T-cell (primary cell): ENCODE measurements around the gene FZD2. TPM values are rescaled to one million over a fixed set of nuclear protein-coding genes. Genes with fewer than 3 reads are reported as not detected.

Source experiments
- ATAC-seq, 4 experiments: fragments of 200-7000 bp in 3 of 4; fragments of 150-1000 bp in 1 of 4; cut with Tn5 transposase; replicated peaks in 1 of 4; 1 replicate in 3 of 4; 2 replicates in 1 of 4; pipeline ENCODE4 v1.10.0; 2021; ENCODE audit warnings: moderate library complexity in 3 of 4, mild to moderate bottlenecking in 2 of 4, moderate number of reproducible peaks in 1 of 4
- CTCF ChIA-PET, 2 donors: fragments of 300-600 bp; sonication (Branson Sonifier 250); formaldehyde crosslinking; loops; one replicate each; lab custom pipeline; 2022; ENCODE audit warnings: antibody characterized with exemption in 2 of 2; lab: Charles Lee
- POLR2A ChIA-PET, 2 donors: fragments of 300-600 bp; sonication (Branson Sonifier 250); formaldehyde crosslinking; loops; one replicate each; lab custom pipeline; 2022; ENCODE audit warnings: antibody characterized with exemption in 2 of 2; lab: Charles Lee
- DNase-seq, 35 experiments: peaks; one replicate each; pipeline versions ENCODE4 v3.0.0 to v3.0.0-alpha.2; 2013 to 2023
- H3K27ac ChIP-seq: one replicate; pipeline ENCODE4 v1.5.1; 2013; ENCODE audit warnings: low read length
- H3K27me3 ChIP-seq, 2 experiments: replicated peaks in 1 of 2; 1 replicate in 1 of 2; 2 replicates in 1 of 2; pipeline versions ENCODE4 v1.6.1 to v1.7.0; 2013; ENCODE audit warnings: low read length in 1 of 2, mixed read lengths in 1 of 2; ENCODE audit not compliant: control insufficient read depth in 2 of 2, insufficient read depth in 2 of 2; ENCODE audit errors: extremely low read depth in 1 of 2
- H3K36me3 ChIP-seq, 2 donors: 1 replicate in 1 of 2; 2 replicates in 1 of 2; pipeline versions ENCODE4 v1.6.1 to v1.7.0; 2013; ENCODE audit warnings: low read length in 1 of 2; ENCODE audit not compliant: control insufficient read depth in 2 of 2, insufficient read depth in 1 of 2; ENCODE audit errors: extremely low read depth in 1 of 2
- H3K4me1 ChIP-seq, 2 experiments: 1 replicate in 1 of 2; 2 replicates in 1 of 2; pipeline versions ENCODE4 v1.6.1 to v1.7.0; 2013; ENCODE audit warnings: low read length in 2 of 2, mixed read lengths in 1 of 2; ENCODE audit not compliant: insufficient read depth in 2 of 2, control insufficient read depth in 1 of 2; ENCODE audit errors: extremely low read depth in 1 of 2
- H3K4me3 ChIP-seq, 2 donors: 1 replicate in 1 of 2; 2 replicates in 1 of 2; pipeline versions ENCODE4 v1.5.1 to v1.7.0; 2013; ENCODE audit warnings: mild to moderate bottlenecking in 2 of 2, low read length in 1 of 2, moderate library complexity in 1 of 2; ENCODE audit not compliant: control insufficient read depth in 1 of 2; ENCODE audit errors: extremely low read depth in 1 of 2
- H3K9me3 ChIP-seq: 2 replicates; pipeline ENCODE4 v1.7.0; 2013
- H3K27ac Mint-ChIP-seq, 2 donors: one replicate each; pipeline ENCODE4 v1.8.0; 2020 to 2021; ENCODE audit warnings: mild to moderate bottlenecking in 2 of 2, mixed read lengths in 2 of 2
- H3K27me3 Mint-ChIP-seq, 2 donors: one replicate each; pipeline ENCODE4 v1.8.0; 2021 to 2022; ENCODE audit warnings: mixed read lengths in 2 of 2
- H3K36me3 Mint-ChIP-seq: one replicate; pipeline ENCODE4 v1.8.0; 2021; ENCODE audit warnings: mixed read lengths
- H3K4me1 Mint-ChIP-seq, 3 donors: one replicate each; pipeline ENCODE4 v1.8.0; 2020 to 2022; ENCODE audit warnings: mixed read lengths in 3 of 3, mild to moderate bottlenecking in 1 of 3
- H3K4me3 Mint-ChIP-seq, 3 donors: one replicate each; pipeline ENCODE4 v1.8.0; 2020 to 2022; ENCODE audit warnings: mild to moderate bottlenecking in 3 of 3, mixed read lengths in 3 of 3, moderate library complexity in 3 of 3
- H3K9me3 Mint-ChIP-seq, 3 donors: one replicate each; pipeline ENCODE4 v1.8.0; 2020 to 2022; ENCODE audit warnings: mixed read lengths in 3 of 3
- WGBS: methylation state at CpG from one replicate; pipeline ENCODE4 v1.1.5; 2013; ENCODE audit warnings: missing lambda C conversion rate; ENCODE audit not compliant: insufficient coverage; 5-methylcytosine and 5-hydroxymethylcytosine counted together
- total RNA-seq, 35 experiments: library from RNA in 6 of 35; stranded (reverse) in 6 of 35; fragments of 120-200 nt in 1 of 35; gene quantifications; one replicate each; pipeline versions ENCODE4 v1.2.1 to v1.2.4 and lab custom pipeline; 2013 to 2026

The FZD2 gene
- total RNA-seq, 5 donors from 2014 or later (not counting 1 experiment from before 2014, with no cell fraction given): 0.20 to 0.38 (median 0.38) TPM; not detected in 2

DNA sequence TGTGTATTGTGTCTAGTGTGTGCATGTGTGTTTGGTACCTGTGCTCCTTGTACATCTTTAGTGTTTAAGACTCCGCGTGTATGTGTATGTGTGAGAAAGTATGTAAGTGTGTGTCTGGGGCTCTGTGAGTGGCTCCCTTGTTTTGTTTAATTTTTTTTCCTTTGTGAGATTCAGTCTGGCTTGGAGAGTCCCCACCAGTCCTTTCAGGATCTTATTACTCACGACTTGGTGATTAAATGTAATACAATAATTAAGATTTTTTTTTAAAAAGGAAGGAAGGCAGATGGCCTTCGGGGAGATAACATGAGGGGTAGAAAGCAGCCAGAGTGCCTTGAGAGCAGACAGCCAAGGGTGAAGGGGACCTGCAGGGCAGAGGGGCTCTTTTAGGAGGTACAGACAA is 33.9 kb downstream of the FZD2 start:
- H3K27ac ChIP-seq: no peak overlapping the region
- peaks cover 0 to 14% of the 10 kb centered on the region in 2 experiments for H3K27me3 ChIP-seq
- no peak for DNase-seq
- H3K4me3 ChIP-seq: no peak overlapping the region
- Mint-ChIP-seq H3K4me1 (no peaks in the 10 kb centered on the region), H3K27me3 (peaks cover 11 to 19% of the 10 kb centered on the region in 2 donors), H3K36me3 (no peaks in the 10 kb centered on the region), H3K9me3 (no peaks in the 10 kb centered on the region), H3K4me3 (no peak overlapping the region), H3K27ac (no peak overlapping the region)
- H3K4me1 ChIP-seq: no peaks in the 10 kb centered on the region
- ChIA-PET POLR2A (no interaction called here), CTCF (no interaction called here)
- H3K36me3 ChIP-seq: no peaks in the 10 kb centered on the region
- 100% methylated on average over 3 of the region's 4 CpGs for WGBS
- no peaks in the 10 kb centered on the region for H3K9me3 ChIP-seq
- ATAC-seq: no peak

GRCh38 chr17:44593156-44593555 is 35.9 kb downstream of the FZD2 start:
- Histone ChIP-seq H3K9me3 (no peaks in the 10 kb centered on the region), H3K27me3 (peaks cover 0 to 15% of the 10 kb centered on the region in 2 experiments), H3K27ac (no peak overlapping the region), H3K4me3 (no peak overlapping the region), H3K36me3 (no peaks in the 10 kb centered on the region), H3K4me1 (no peaks in the 10 kb centered on the region)
- Mint-ChIP-seq H3K27me3 (peaks cover 11 to 27% of the 10 kb centered on the region in 2 donors), H3K36me3 (no peaks in the 10 kb centered on the region), H3K4me1 (no peaks in the 10 kb centered on the region), H3K27ac (no peak overlapping the region), H3K9me3 (no peaks in the 10 kb centered on the region), H3K4me3 (no peak overlapping the region)
- ATAC-seq: no peak
- WGBS: 62% methylated on average over 5 of the region's 6 CpGs
- DNase-seq: no peak
- ChIA-PET CTCF (no interaction called here), POLR2A (no interaction called here)

- Histone ChIP-seq H3K27ac (no peak overlapping the region), H3K36me3 (no peaks in the 10 kb centered on the region), H3K27me3 (peaks cover 0 to 26% of the 10 kb centered on the region in 2 experiments), H3K4me3 (no peak overlapping the region), H3K9me3 (no peaks in the 10 kb centered on the region), H3K4me1 (no peaks in the 10 kb centered on the region)
- POLR2A ChIA-PET: no interaction called here
- no peak overlapping the region for H3K27ac Mint-ChIP-seq
- H3K36me3 Mint-ChIP-seq: no peaks in the 10 kb centered on the region
- ATAC-seq: no peak
- H3K9me3 Mint-ChIP-seq: no peaks in the 10 kb centered on the region
- no peak for DNase-seq
- H3K4me1 Mint-ChIP-seq: no peaks in the 10 kb centered on the region
- 55% methylated on average over 8 of the region's 10 CpGs for WGBS
- H3K27me3 Mint-ChIP-seq: peaks cover 17 to 32% of the 10 kb centered on the region in 2 donors
- no peak overlapping the region for H3K4me3 Mint-ChIP-seq
- CTCF ChIA-PET: no interaction called here
Measured at GRCh38 chr17:44595216-44595775, 38.0 kb downstream of the FZD2 start.

GRCh38 chr17:44598329-44598728 is 41.0 kb downstream of the FZD2 start:
- Histone ChIP-seq H3K36me3 (no peaks in the 10 kb centered on the region), H3K9me3 (no peaks in the 10 kb centered on the region), H3K4me1 (no peaks in the 10 kb centered on the region), H3K27ac (no peak overlapping the region), H3K27me3 (peaks cover 0 to 41% of the 10 kb centered on the region in 2 experiments), H3K4me3 (no peak overlapping the region)
- no peaks in the 10 kb centered on the region for H3K36me3 Mint-ChIP-seq
- no peak overlapping the region for H3K4me3 Mint-ChIP-seq
- ChIA-PET CTCF (no interaction called here), POLR2A (no interaction called here)
- peaks cover 25 to 41% of the 10 kb centered on the region in 2 donors for H3K27me3 Mint-ChIP-seq
- DNase-seq (no peak), ATAC-seq (no peak)
- 78% methylated on average over 1 of the region's 5 CpGs for WGBS
- no peaks in the 10 kb centered on the region for H3K9me3 Mint-ChIP-seq
- H3K27ac Mint-ChIP-seq: no peak overlapping the region
- no peaks in the 10 kb centered on the region for H3K4me1 Mint-ChIP-seq

DNA sequence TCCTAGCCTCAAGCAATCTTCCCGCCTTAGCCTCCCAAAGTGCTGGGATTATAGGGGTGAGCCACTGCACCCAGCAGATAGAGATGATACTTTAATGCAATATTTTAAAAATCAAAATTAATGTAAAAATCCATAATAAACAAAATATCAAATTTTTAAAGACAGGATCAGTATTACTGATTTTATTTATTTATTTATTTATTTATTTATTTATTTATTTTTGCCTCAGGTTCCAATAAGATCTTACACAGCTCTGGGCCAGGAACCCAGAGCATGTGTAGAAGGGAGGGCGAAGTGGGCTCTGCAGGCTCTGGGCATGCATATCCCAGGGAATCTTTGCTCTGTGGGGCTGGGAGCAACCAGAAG is 41.6 kb downstream of the FZD2 start:
- Histone ChIP-seq H3K4me1 (no peaks in the 10 kb centered on the region), H3K27me3 (peaks cover 0 to 41% of the 10 kb centered on the region in 2 experiments), H3K36me3 (no peaks in the 10 kb centered on the region), H3K27ac (no peak overlapping the region), H3K4me3 (no peak overlapping the region), H3K9me3 (no peaks in the 10 kb centered on the region)
- WGBS: 75% methylated on average over 1 of the region's 2 CpGs
- Mint-ChIP-seq H3K9me3 (no peaks in the 10 kb centered on the region), H3K27me3 (peaks cover 20 to 38% of the 10 kb centered on the region in 2 donors), H3K36me3 (no peaks in the 10 kb centered on the region), H3K4me3 (no peak overlapping the region), H3K27ac (no peak overlapping the region), H3K4me1 (no peaks in the 10 kb centered on the region)
- CTCF ChIA-PET: no interaction called here
- ATAC-seq (no peak), DNase-seq (no peak)
- POLR2A ChIA-PET: no interaction called here

DNA sequence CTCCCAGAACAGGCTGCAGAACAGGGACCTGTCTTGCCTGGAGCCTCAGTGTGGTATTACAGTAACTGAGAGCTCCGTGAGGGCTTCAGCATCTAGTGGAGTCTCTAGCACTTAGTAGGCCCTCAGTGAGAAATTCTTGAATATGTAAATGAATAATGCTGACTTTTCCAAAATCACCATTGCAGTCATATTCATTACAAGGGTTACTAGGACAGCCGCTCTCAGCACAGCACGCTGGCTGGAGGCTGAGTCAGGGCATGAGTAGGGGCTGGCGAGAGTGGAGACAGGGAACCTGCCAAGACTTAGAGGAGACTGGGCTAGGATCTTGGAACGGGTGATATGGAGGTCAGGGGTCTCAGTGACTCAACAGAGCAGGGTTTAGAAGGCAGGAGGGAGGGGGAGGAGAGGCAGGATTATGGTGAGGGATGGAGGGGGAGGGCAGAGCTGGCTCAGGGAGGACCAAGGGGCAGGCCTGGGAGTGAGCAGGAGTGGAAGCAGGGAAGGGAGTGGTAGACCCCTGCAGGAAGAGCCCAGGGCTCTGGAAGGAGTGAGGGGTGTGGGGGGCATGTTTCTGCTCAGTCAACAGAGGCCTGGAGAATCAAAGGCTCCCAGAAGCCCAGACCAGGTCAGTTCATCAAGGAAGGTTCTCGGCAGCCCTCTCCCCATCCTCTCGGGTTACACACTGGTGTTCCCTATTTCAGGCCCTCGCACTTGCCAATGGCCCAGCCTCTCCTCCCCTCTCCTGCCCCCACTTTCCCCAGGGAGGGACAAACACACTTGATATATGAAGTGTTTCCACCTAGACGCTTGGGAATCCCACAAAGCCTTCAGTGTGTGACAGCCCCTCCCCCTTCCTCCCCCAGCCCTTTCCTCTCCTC is 42.3 kb downstream of the FZD2 start:
- ChIA-PET POLR2A (no interaction called here), CTCF (no interaction called here)
- 66% methylated on average over 6 of the region's 9 CpGs for WGBS
- no peaks in the 10 kb centered on the region for H3K36me3 Mint-ChIP-seq
- no peak for DNase-seq
- H3K4me1 Mint-ChIP-seq: no peaks in the 10 kb centered on the region
- Histone ChIP-seq H3K27me3 (peaks cover 0 to 45% of the 10 kb centered on the region in 2 experiments), H3K4me3 (no peak overlapping the region), H3K27ac (no peak overlapping the region), H3K9me3 (no peaks in the 10 kb centered on the region), H3K4me1 (no peaks in the 10 kb centered on the region), H3K36me3 (no peaks in the 10 kb centered on the region)
- no peak for ATAC-seq
- no peak overlapping the region for H3K4me3 Mint-ChIP-seq
- no peak overlapping the region for H3K27ac Mint-ChIP-seq
- no peaks in the 10 kb centered on the region for H3K9me3 Mint-ChIP-seq
- peaks cover 19 to 37% of the 10 kb centered on the region in 2 donors for H3K27me3 Mint-ChIP-seq
